GM12878 (cell line): Measurements from ENCODE around the gene FUT7. TPM values are rescaled to one million over a fixed set of nuclear protein-coding genes. Genes with fewer than 3 reads are reported as not detected.

Source experiments
- ATAC-seq: fragments of 200-7000 bp; cut with Tn5 transposase; 3 replicates; pipeline ENCODE4 v1.9.1; 2020; ENCODE audit warnings: mild to moderate bottlenecking, moderate library complexity
- BruUV-seq: library from RNA; stranded (reverse); fragments of 400-500 nt; replicated peaks from 2 replicates; lab custom pipeline; 2021; lab: Mats Ljungman, UMichigan
- CTCF ChIA-PET: fragments of 300-600 bp; sonication (Branson Sonifier 250); formaldehyde crosslinking; extraction: SDS; loops from one replicate; lab custom pipeline; 2021; ENCODE audit warnings: inconsistent platforms; lab: Yijun Ruan, JAX
- POLR2A ChIA-PET: fragments of 350-600 bp; formaldehyde crosslinking; extraction: SDS; loops from one replicate; lab custom pipeline; 2021; ENCODE audit warnings: inconsistent platforms; lab: Charles Lee
- RAD21 ChIA-PET: fragments of 300-600 bp; sonication (Branson Sonifier 250); formaldehyde crosslinking; loops from one replicate; lab custom pipeline; 2023; ENCODE audit warnings: antibody characterized with exemption; ENCODE audit not compliant: unreplicated experiment; lab: Charles Lee
- SMC1A ChIA-PET: fragments of 300-600 bp; sonication (Branson Sonifier 250); formaldehyde crosslinking; loops from one replicate; lab custom pipeline; 2023; ENCODE audit not compliant: unreplicated experiment, uncharacterized antibody; lab: Charles Lee
- DNase-seq: peaks from one replicate; pipeline ENCODE4 v3.0.0-alpha.2; 2011; ENCODE audit warnings: low read depth, low spot score
- FAIRE-seq: peaks from 3 replicates; lab custom pipeline; 2011; peaks lifted over from hg19 to GRCh38; lab: Jason Lieb, UNC
- H2AFZ ChIP-seq: 2 replicates; pipeline ENCODE4 v1.6.0; 2011; ENCODE audit warnings: low read depth, low read length, control low read depth; ENCODE audit not compliant: control insufficient read depth
- H3K27ac ChIP-seq: 2 replicates; pipeline ENCODE4 v1.5.1; 2011; ENCODE audit warnings: control low read depth; ENCODE audit not compliant: control insufficient read depth, insufficient read depth
- H3K27me3 ChIP-seq, 2 experiments: replicated peaks in 1 of 2; 2 replicates each; pipeline versions ENCODE4 v1.6.0 to v1.6.1; 2011; ENCODE audit warnings: low read length in 1 of 2; ENCODE audit not compliant: control insufficient read depth in 2 of 2, insufficient read depth in 2 of 2
- H3K36me3 ChIP-seq, 2 experiments: 2 replicates each; pipeline ENCODE4 v1.5.1; 2011; ENCODE audit warnings: low read length in 1 of 2; ENCODE audit not compliant: control insufficient read depth in 2 of 2, insufficient read depth in 2 of 2
- H3K4me1 ChIP-seq: 2 replicates; pipeline ENCODE4 v1.6.1; 2011; ENCODE audit warnings: mild to moderate bottlenecking, low read length, moderate library complexity, mixed read lengths; ENCODE audit not compliant: control insufficient read depth, insufficient read depth
- H3K4me2 ChIP-seq: 2 replicates; pipeline ENCODE4 v1.6.0; 2011; ENCODE audit warnings: control low read depth; ENCODE audit not compliant: control insufficient read depth, insufficient read depth
- H3K4me3 ChIP-seq: fragments of 200-600 bp; sonication (generic); 2 replicates; pipeline ENCODE4 v1.5.1; 2016
- H3K79me2 ChIP-seq: 2 replicates; pipeline ENCODE4 v1.6.0; 2011; ENCODE audit warnings: low read length; ENCODE audit not compliant: control insufficient read depth, insufficient read depth
- H3K9ac ChIP-seq: 2 replicates; pipeline ENCODE4 v1.8.0; 2011; ENCODE audit warnings: low read length, control low read depth, mixed read lengths; ENCODE audit not compliant: control insufficient read depth, insufficient read depth
- H3K9me3 ChIP-seq: replicated peaks from 3 replicates; pipeline ENCODE4 v1.5.1; 2011; ENCODE audit warnings: mild to moderate bottlenecking, low read length; ENCODE audit not compliant: control insufficient read depth, insufficient read depth
- H4K20me1 ChIP-seq: 2 replicates; pipeline ENCODE4 v1.6.0; 2011; ENCODE audit not compliant: control insufficient read depth, insufficient read depth
- BHLHE40 ChIP-seq, 2 experiments: fragments of 450-650 bp in 1 of 2; IDR thresholded peaks; 2 replicates each; pipeline ENCODE4 v1.6.1; 2011 to 2017; ENCODE audit warnings: low read depth in 2 of 2, borderline replicate concordance in 1 of 2, improper control_type of control experiment in 1 of 2, low read length in 1 of 2, mild to moderate bottlenecking in 1 of 2
- CBFB ChIP-seq: IDR thresholded peaks from 2 replicates; pipeline ENCODE4 v1.6.1; 2016; ENCODE audit warnings: antibody characterized with exemption, low read depth
- DPF2 ChIP-seq: fragments of 450-650 bp; IDR thresholded peaks from 2 replicates; pipeline ENCODE4 v1.6.1; 2017; ENCODE audit warnings: mild to moderate bottlenecking
- EGR1 ChIP-seq, 2 experiments: IDR thresholded peaks; 1 replicate in 1 of 2; 2 replicates in 1 of 2; pipeline ENCODE4 v1.6.1; 2011 to 2012; ENCODE audit warnings: low read depth in 2 of 2, low read length in 2 of 2, borderline replicate concordance in 1 of 2, mild to moderate bottlenecking in 1 of 2, moderate library complexity in 1 of 2
- GATAD2B ChIP-seq: fragments of 450-650 bp; conservative IDR thresholded peaks from 2 replicates; pipeline ENCODE4 v1.6.1; 2017; ENCODE audit warnings: low read depth, mild to moderate bottlenecking, moderate library complexity
- RAD21 ChIP-seq: IDR thresholded peaks from 2 replicates; pipeline ENCODE4 v1.6.1; 2011; ENCODE audit warnings: mild to moderate bottlenecking, low read depth, low read length, moderate library complexity; ENCODE audit not compliant: insufficient read depth
- RUNX3 ChIP-seq: IDR thresholded peaks from 2 replicates; pipeline ENCODE4 v1.6.1; 2012; ENCODE audit warnings: low read length, inconsistent platforms
- SREBF1 ChIP-seq: IDR thresholded peaks from 2 replicates; pipeline ENCODE4 v1.6.1; 2012; ENCODE audit warnings: mild to moderate bottlenecking, low read length
- TARDBP ChIP-seq: IDR thresholded peaks from 2 replicates; pipeline ENCODE4 v1.6.1; 2016; ENCODE audit warnings: borderline replicate concordance
- TCF3 ChIP-seq: IDR thresholded peaks from 2 replicates; pipeline ENCODE4 v1.6.1; 2012; ENCODE audit warnings: low read depth, mild to moderate bottlenecking, low read length, borderline replicate concordance; ENCODE audit not compliant: insufficient read depth
- WGBS: methylation state at CpG from one replicate; pipeline ENCODE4 v1.1.6; 2016; ENCODE audit warnings: low lambda C conversion rate; ENCODE audit not compliant: insufficient replicate concordance, insufficient coverage; ENCODE audit errors: missing lambda C conversion rate; 5-methylcytosine and 5-hydroxymethylcytosine counted together
- in situ Hi-C: fragments of 300-500 bp; cut with MboI; formaldehyde crosslinking; loops from 9 replicates; pipeline ENCODE4 v1.14.3; 2018; ENCODE audit warnings: mixed read lengths
- intact Hi-C: fragments of 100-400 bp; cut with micrococcal nuclease; formaldehyde crosslinking; loops from one replicate; pipeline ENCODE4 v1.14.2; 2022; ENCODE audit not compliant: unreplicated experiment
- polyA plus RNA-seq, 11 experiments: library from polyadenylated mRNA; depleted of rRNA in 4 of 11; unstranded in 6 of 11; stranded (reverse) in 5 of 11; fragments of >200 nt; fragmentation: Nextera tagmentation in 4 of 11; fragmentation: Illumina TruSeq in 1 of 11; extraction: Ambion mirVana in 4 of 11; extraction: Trizol in 1 of 11; gene quantifications; 1 replicate in 1 of 11; 2 replicates in 10 of 11; pipeline versions ENCODE4 v1.2.1 to v1.2.3, GENCODE V29; 2011 to 2016; ENCODE audit warnings: inconsistent platforms in 2 of 11, missing spikeins in 2 of 11, low read depth in 1 of 11
- total RNA-seq, 4 experiments: library from RNA; depleted of rRNA in 3 of 4; stranded (reverse); fragments of >200 nt in 3 of 4; fragmentation: Illumina TruSeq in 1 of 4; extraction: Trizol in 1 of 4; gene quantifications; 2 replicates each; pipeline versions ENCODE4 v1.2.1 to v1.2.3, GENCODE V29; 2013 to 2021
- TF ChIP-seq, protein P1 (sequence below): fragments of 450-650 bp; formaldehyde crosslinking; IDR thresholded peaks from 2 replicates; pipeline ENCODE4 v1.4.0; 2022; ENCODE audit warnings: mild to moderate bottlenecking, moderate library complexity
- TF ChIP-seq, protein P2 (sequence below), 3 experiments: IDR thresholded peaks in 2 of 3; conservative IDR thresholded peaks in 1 of 3; 2 replicates each; pipeline ENCODE4 v1.5.1; 2011; ENCODE audit warnings: low read depth in 3 of 3, low read length in 3 of 3, mild to moderate bottlenecking in 3 of 3, control low read depth in 2 of 3, moderate library complexity in 2 of 3, inconsistent platforms in 1 of 3, mixed read lengths in 1 of 3; ENCODE audit not compliant: control insufficient read depth in 2 of 3, insufficient read depth in 1 of 3; ENCODE audit errors: extremely low read depth in 1 of 3
- TF ChIP-seq, protein P3 (sequence below): fragments of 450-650 bp; IDR thresholded peaks from 2 replicates; pipeline ENCODE4 v1.6.1; 2018; ENCODE audit warnings: mild to moderate bottlenecking, low read depth, moderate library complexity; ENCODE audit not compliant: partially characterized antibody

The FUT7 gene
- total and polyA plus RNA-seq, 10 of the 15 experiments (the other 5 are each of a cell fraction or from before 2014, with no cell fraction given) = 0.04 to 0.62 (median 0.20) TPM; not detected in 2

DNA sequence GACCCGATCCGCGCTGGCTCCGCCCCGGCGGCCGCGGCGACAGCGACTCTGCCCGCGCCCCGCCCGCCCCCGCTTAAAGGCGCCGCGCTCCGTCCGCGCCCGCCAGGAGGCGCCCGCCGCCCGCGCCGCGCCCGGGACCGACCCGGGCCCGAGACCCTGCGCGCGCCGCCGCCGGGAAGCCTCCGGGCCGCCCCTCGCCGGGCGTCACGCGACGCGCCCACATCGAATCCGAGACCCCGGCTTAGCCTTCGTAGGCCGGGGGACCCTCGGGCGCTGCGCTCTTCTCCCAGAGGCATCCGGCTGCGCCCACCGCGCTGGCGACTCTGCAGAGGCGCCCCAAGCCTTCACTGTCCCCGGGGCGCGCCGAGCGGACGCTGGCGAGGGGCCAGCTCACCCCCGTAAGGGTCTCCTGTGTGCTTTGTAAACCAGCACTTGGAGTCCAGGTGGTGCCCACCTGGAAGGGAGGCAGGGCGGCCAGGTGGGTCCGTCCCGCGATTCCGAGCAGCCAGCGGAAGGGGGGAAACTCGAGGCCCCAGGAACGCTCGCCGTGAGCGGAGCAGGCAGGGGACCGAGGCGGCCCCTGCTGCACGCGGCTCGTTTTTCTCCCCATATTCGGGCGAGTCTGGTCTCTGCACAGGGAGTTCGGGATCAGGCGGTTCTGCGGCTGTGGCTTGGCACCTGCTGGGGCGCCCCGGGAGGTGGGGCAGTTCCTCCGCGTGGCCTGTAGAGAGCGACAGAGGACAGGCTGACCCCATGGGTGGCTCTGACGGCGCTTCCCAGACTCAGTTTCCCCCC is 3.4 kb downstream of the FUT7 start:
- ChIA-PET SMC1A (interaction anchor here (1.3 to 2.1 kb wide), 3 partner anchors 40 to 80 kb away, joined by 4 to 14 read pairs (median 6); no protein-coding TSS in a partner anchor), RAD21 (interaction anchor here (1.2 to 2.1 kb wide), 8 partner anchors 18 to 262 kb away, joined by 3 to 23 read pairs (median 4); partner anchors contain the start of gene AJM1), POLR2A (interaction anchor here (0.5 to 1.0 kb wide), 2 partner anchors 36 to 142 kb away, joined by 4 read pairs; partner anchors contain the start of genes PAXX and TRAF2), CTCF (interaction anchor here (0.7 to 4.7 kb wide), 42 partner anchors 10 to 263 kb away, joined by 3 to 65 read pairs (median 5); partner anchors contain the start of genes AJM1, C8G, CLIC3 and MAN1B1)
- H3K9ac ChIP-seq = no peak overlapping the region
- H3K4me2 ChIP-seq = peak overlapping the region; percentile 77
- H4K20me1 ChIP-seq = no peaks in the 10 kb centered on the region
- H3K27ac ChIP-seq = no peak overlapping the region
- in situ Hi-C loops = no loop called here
- WGBS = under 1% methylated on average over 74 of the region's 98 CpGs
- no peaks in the 10 kb centered on the region for H3K79me2 ChIP-seq
- DNase-seq (no peak), FAIRE-seq (no peak), ATAC-seq (peak; percentile 51)
- no peaks in the 10 kb centered on the region for H3K36me3 ChIP-seq
- H3K4me1 ChIP-seq = peaks cover 40% of the 10 kb centered on the region
- peak overlapping the region; percentile 68 for H3K4me3 ChIP-seq
- H3K27me3 ChIP-seq = peaks cover 0 to 2% of the 10 kb centered on the region in 2 experiments; a peak in 2 of 4 replicates
- intact Hi-C loops = no loop called here
- BruUV-seq = no TSS peak
- H2AFZ ChIP-seq = peak overlapping the region; percentile 34; the same call in 1 of the 2 replicates
- no peaks in the 10 kb centered on the region for H3K9me3 ChIP-seq
- TF ChIP-seq GATAD2B = 0 out of 2 replicates have a peak, but pooled peaks have one; percentile 47
- TF ChIP-seq TCF3 = peak; percentile 54; the same call in 1 of the 2 replicates
- TF ChIP-seq EGR1 (IDR thresholded peaks at IDR 0.05; ENCODE audit: borderline replicate concordance in 1 of 2, low read depth in 2 of 2, low read length in 2 of 2) = peak in 1 of 2 experiments; percentile 96; a peak in 2 of 3 replicates
- TF ChIP-seq, protein P1, sequence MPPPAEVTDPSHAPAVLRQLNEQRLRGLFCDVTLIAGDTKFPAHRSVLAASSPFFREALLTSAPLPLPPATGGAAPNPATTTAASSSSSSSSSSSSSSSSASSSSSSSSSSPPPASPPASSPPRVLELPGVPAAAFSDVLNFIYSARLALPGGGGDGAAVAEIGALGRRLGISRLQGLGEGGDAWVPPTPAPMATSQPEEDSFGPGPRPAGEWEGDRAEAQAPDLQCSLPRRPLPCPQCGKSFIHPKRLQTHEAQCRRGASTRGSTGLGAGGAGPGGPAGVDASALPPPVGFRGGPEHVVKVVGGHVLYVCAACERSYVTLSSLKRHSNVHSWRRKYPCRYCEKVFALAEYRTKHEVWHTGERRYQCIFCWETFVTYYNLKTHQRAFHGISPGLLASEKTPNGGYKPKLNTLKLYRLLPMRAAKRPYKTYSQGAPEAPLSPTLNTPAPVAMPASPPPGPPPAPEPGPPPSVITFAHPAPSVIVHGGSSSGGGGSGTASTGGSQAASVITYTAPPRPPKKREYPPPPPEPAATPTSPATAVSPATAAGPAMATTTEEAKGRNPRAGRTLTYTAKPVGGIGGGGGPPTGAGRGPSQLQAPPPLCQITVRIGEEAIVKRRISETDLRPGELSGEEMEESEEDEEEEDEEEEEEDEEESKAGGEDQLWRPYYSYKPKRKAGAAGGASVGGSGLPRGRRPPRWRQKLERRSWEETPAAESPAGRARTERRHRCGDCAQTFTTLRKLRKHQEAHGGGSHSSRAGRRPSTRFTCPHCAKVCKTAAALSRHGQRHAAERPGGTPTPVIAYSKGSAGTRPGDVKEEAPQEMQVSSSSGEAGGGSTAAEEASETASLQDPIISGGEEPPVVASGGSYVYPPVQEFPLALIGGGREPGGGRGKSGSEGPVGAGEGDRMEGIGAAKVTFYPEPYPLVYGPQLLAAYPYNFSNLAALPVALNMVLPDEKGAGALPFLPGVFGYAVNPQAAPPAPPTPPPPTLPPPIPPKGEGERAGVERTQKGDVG (CRISPR knock-in tag) = no peak
- TF ChIP-seq, protein P2, sequence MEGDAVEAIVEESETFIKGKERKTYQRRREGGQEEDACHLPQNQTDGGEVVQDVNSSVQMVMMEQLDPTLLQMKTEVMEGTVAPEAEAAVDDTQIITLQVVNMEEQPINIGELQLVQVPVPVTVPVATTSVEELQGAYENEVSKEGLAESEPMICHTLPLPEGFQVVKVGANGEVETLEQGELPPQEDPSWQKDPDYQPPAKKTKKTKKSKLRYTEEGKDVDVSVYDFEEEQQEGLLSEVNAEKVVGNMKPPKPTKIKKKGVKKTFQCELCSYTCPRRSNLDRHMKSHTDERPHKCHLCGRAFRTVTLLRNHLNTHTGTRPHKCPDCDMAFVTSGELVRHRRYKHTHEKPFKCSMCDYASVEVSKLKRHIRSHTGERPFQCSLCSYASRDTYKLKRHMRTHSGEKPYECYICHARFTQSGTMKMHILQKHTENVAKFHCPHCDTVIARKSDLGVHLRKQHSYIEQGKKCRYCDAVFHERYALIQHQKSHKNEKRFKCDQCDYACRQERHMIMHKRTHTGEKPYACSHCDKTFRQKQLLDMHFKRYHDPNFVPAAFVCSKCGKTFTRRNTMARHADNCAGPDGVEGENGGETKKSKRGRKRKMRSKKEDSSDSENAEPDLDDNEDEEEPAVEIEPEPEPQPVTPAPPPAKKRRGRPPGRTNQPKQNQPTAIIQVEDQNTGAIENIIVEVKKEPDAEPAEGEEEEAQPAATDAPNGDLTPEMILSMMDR (IDR thresholded peaks at IDR 0.05 in 2 of 3, conservative IDR thresholded peaks at IDR 0.05 in 1 of 3; ENCODE audit: control insufficient read depth in 2 of 3, extremely low read depth in 1 of 3, insufficient read depth in 1 of 3, low read depth in 3 of 3, low read length in 3 of 3) = peak; percentile 34 to 72 (median 59); a peak in 5 of 6 replicates
- TF ChIP-seq CBFB = no peak
- 0 out of 2 replicates have a peak, but pooled peaks have one; percentile 3 for TF ChIP-seq RUNX3
- TF ChIP-seq BHLHE40 (IDR thresholded peaks at IDR 0.05; ENCODE audit: borderline replicate concordance in 1 of 2, low read depth in 2 of 2, low read length in 1 of 2) = peak; percentile 0 to 68; a peak in 1 of 4 replicates
- no peak for TF ChIP-seq SREBF1
- 0 out of 2 replicates have a peak, but pooled peaks have one; percentile 17 for TF ChIP-seq RAD21
- TF ChIP-seq DPF2 = 0 out of 2 replicates have a peak, but pooled peaks have one; percentile 25
- no peak for TF ChIP-seq TARDBP
- TF ChIP-seq, protein P3, sequence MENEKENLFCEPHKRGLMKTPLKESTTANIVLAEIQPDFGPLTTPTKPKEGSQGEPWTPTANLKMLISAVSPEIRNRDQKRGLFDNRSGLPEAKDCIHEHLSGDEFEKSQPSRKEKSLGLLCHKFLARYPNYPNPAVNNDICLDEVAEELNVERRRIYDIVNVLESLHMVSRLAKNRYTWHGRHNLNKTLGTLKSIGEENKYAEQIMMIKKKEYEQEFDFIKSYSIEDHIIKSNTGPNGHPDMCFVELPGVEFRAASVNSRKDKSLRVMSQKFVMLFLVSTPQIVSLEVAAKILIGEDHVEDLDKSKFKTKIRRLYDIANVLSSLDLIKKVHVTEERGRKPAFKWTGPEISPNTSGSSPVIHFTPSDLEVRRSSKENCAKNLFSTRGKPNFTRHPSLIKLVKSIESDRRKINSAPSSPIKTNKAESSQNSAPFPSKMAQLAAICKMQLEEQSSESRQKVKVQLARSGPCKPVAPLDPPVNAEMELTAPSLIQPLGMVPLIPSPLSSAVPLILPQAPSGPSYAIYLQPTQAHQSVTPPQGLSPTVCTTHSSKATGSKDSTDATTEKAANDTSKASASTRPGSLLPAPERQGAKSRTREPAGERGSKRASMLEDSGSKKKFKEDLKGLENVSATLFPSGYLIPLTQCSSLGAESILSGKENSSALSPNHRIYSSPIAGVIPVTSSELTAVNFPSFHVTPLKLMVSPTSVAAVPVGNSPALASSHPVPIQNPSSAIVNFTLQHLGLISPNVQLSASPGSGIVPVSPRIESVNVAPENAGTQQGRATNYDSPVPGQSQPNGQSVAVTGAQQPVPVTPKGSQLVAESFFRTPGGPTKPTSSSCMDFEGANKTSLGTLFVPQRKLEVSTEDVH = no peak
